ENCODE data around the gene HOXD1.

GRCh38 chr2:176212276-176212675, 23.8 kb downstream of the HOXD1 start:
- TF ChIP-seq CTCF (IDR thresholded peaks at IDR 0.05) (no peak), POLR2A (IDR thresholded peaks at IDR 0.05) (no peak), POLR2AphosphoS5 (IDR thresholded peaks at IDR 0.05) (no peak)

All from prostate gland (tissue), 2 donors.